NCI-H2196 treated with DMSO at 0.1 percent for 48 hours (cell line): Measurements from ENCODE around the gene SLC6A3.

Experiments
- DNase-seq: peaks from one replicate; lab custom pipeline; 2025; ENCODE audit not compliant: unreplicated experiment; lab: John Stamatoyannopoulos, UW

Gene SLC6A3

DNA sequence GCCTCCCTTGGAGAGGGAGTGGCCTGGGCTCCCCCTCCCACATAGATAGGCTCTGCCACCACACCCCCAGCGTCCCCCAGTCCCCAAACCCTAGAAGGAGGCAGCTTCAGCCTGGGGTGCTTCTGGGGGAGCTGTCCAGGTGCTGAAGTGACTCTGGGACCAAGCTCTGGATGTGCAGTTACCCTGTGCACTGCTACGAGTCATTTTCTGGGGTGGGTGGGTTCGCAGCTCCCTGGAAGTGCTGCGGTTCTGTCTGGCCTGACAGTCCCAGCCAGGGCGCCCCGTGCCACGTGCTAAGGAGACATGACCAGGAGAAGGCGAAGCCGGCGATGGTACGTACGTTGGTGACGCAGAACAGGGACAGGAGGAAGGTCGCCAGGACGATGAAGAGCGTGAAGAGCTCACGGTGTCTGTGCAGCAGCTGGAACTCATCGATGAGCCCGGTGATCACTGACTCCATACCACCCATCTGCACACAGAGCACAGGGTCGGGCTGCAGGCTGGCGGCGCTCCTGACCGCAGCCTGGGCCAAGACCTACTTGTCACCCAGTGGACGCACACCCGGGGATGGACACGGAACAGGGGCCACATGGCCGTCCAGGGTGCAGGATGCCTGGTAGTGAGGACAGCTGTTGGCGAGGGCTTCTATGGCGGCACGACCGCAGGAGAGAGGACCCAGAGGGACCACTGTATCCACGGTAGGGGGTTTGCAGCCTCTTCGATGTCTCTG is 35.7 kb downstream of the SLC6A3 start:
- no peak for DNase-seq

GRCh38 chr5:1406681-1407640 is 38.3 kb downstream of the SLC6A3 start:
- no peak for DNase-seq

DNA sequence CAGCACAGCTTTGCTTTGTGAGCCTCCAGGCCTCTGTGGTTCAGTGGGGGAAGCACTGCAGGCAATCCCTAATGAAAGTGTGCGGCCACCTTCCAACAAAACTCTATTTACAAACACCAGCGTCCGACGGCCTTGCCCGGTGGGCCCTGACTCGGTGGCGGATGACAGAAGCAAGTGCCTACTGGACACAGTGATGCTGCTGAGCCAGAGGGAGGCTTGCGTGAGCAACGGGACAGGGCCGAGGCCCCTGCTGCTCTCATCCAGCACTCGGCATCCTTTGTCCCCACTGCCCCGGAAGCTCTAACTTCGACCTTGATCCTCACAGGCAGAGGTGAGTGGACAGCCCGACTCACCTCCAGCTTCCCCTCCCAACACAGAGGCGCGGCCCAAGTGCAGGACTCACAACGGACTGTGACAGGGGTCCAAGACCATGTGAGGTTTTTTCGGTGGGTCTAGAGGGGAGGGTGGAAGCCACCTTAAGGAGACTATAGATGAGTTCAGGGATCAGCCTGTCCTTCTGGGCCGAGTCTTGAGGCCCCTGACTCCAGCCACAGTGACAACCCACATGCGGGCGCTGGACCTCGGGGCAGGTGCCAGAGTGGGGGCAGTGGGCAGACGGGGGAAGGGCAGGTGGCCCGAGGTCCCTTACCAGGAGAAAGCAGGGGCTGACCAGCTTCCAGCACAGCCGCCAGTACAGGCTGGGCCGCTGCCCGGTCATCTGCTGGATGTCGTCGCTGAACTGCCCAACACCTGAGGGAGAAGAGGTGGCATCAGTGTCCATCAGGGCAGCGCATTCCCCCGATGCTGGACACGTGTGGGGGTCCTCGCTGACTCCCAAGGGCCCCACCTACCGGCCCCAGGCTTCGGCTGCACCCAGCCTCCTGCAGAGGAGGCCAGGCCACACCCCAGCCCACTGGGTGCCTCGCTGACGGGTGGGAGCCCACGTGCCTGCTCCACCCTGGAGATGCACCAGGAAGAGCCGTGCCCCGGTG is 39.4 kb downstream of the SLC6A3 start:
- no peak for DNase-seq

- no peak for DNase-seq
Observed at GRCh38 chr5:1405121-1405520, 40.1 kb downstream of the SLC6A3 start.

DNA sequence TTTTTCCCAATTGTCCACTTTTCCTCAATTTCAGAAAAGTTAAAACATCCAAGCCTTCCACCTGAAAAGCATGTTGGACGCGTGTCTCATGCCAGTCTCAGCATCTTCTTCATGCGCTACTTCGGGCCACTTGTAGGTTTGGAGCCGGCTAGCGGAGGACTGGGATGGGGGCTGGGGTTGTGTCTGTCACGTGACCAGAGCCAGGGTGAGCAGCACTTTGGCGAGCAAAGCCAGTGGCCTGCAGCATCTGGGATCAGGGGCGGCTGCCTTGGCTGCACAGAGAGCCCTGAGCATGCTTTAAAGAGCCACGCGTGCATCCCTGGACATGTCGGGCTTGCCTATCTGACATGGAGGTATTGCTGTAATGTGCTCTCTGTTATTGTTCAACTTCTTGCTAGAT is 41.2 kb downstream of the SLC6A3 start:
- DNase-seq, result no peak

DNA sequence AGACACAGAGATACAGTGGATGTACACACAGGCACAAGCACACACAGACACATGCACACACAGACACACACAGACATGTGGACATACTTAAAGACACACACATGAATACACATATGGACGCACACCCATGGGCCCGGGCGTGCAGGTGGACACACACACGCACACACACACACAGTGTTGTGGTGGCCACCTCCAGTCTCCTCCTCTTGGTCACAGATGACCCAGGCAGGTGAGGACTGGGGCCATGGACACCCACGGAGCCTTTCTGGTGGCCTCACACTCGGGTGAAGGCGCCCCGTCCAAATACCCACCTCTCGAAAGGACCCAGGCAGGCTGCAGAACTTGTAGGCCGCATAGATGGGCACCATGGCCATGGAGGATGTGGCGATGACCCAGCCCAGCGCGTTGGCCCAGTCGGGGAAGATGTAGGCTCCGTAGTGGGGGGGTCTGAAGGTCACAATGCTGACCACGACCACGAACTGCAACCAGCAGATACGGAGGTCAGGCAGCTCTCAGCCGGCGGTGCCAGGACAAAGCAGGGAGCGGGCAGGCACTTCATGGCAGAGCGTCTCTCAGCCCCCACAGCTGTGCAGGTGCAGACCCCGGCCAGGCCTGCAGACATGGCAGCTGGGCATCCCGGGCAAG is 42.5 kb downstream of the SLC6A3 start:
- DNase-seq, result no peak

DNA sequence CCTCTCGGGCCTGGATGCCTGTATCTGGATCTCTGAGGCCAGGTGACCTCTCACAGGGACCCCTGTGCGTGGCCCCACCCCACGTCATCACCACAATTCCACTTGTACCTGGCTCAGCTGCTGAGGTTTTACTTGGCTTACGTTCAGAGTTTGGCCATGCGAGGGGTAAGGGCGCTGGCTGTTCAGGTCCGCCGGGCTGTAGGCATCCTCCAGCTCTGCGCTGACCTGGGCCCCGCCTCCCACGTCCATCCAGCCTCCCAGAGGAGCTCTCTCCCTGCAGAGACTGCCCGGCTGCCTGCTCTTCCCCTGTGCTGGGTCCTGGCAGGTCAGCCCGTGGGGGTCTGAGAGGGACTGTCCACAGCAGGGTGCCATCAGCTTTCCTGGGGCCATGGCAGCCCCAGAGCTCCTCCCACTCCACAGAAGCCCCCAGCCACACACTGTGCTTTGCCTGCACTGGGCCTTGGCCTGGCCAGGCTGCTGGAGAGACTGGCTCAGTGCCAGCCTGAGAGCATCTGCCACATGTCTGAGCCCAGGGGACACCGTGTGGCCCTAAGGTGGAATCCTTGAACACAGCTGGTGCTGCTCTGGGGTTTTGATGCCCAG is 43.6 kb downstream of the SLC6A3 start:
- DNase-seq, result no peak

- DNase-seq, result no peak
Observed at GRCh38 chr5:1400936-1401335, 44.3 kb downstream of the SLC6A3 start.

DNA sequence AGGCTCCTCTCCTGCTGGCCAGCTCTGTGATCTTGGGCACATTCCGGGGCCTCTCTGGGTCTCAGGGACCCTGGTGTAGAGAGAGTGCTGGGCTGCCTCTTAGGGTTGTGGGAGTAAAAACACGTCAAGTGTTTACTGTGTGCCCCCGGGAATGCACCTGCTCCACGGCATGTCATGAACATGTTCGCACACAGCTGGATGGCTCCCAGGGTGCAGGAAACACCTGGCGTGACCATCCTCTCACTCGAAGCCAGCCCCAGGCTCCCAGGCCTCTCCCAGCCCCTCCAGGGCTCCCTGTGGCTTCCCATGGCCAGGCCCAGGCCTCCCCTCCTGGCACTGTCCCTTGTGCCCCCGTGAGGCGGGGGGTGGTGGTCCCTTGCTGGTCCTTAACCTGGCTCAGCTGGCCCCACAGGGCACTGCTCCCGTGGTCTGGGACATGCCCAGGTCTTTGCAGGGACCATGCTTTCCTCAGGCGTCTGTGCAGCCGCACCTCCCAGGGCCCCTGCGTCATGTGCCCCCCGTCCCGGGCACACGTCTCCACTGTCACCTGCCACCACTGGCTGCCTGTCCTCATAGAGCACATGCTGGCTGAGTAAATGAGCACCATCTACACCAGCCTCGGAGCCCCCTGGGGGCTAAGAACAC is 44.9 kb downstream of the SLC6A3 start:
- DNase-seq, result no peak

GRCh38 chr5:1399737-1400136 is 45.5 kb downstream of the SLC6A3 start:
- DNase-seq, result no peak

GRCh38 chr5:1396293-1396816 is 48.9 kb downstream of the SLC6A3 start:
- DNase-seq, result no peak

DNA sequence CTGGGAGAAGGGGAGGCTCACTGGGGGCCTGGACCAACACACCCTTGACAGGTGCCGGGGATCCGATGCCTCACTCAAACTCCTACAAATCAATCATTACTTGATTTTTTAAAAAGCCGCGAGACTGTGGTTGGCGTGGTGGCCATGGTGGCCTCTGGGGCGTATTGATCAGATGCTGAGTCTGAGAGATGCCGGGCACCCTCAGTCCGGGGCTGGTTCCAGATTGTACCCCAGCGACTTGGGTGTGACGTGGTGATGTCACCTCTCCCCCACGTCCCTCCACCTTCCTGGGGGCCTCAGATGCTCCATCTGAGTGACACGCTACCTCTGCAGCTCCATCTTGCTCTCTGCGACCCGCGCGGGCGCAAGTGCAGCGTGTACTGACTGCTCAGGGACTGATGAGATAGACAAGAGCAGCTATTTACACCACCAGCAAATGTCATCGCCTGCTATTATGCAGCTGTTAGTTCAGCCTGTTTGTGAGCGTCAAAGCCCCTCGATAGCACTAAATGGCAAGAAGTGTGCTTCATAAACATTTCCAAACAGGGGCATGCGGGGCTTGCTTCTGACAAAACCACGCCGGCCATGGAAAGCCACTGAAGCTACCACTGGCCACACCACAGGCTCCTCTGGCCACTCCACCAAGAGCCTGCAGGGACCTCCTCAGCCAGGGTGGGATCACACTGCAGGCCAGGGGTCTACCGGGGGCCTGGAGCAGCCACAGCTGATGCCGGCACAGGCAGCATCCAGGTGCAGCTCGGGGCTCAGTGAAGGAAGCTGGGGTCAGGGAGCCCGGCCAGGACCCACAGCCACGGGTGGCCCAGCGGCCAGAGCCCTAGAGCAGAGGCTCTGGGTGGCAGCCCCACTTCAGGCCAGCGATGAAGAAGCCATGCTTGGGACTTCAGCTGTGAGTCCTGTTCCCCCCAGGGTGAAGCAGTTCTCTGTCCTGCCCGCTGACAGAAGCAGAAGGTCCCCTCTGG is 50.1 kb downstream of the SLC6A3 start:
- DNase-seq, result no peak

GRCh38 chr5:1393571-1394501 is 51.4 kb downstream of the SLC6A3 start:
- DNase-seq, result no peak

DNA sequence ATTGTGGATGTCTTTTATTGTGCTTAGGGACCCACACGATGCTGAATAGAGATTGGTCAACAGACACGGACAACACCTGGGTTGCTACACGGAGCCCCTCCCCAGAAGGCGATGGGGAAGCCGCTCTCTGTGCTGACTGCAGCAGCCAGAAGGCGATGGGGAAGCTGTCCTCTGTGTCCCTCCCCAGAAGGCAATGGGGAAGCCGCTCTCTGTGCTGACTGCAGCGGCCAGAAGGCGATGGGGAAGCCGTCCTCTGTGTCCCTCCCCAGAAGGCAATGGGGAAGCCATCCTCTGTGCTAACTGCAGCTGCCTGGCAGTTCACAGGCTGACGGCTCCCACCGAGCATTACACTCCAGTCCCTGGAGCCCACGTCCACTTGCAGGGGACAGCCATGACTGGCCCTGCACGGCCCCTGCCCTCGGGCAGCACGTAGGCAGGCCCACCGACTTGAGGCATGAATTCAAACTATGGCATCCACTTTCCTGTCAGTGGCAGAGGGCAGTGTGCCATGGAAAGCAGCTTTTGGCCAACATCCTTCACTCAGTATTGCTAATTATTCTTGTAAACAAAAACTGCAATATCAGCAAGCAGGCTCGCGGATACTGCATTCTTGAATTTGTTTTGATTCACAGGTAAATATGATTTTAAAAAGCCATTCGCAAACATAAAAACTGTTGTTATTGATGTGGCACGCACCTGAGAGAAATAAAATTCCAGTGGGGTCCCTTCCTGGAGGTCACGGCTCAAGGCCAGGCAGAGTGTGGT is 52.3 kb downstream of the SLC6A3 start:
- no peak for DNase-seq

GRCh38 chr5:1392261-1392660 is 53.0 kb downstream of the SLC6A3 start:
- no peak for DNase-seq

DNA sequence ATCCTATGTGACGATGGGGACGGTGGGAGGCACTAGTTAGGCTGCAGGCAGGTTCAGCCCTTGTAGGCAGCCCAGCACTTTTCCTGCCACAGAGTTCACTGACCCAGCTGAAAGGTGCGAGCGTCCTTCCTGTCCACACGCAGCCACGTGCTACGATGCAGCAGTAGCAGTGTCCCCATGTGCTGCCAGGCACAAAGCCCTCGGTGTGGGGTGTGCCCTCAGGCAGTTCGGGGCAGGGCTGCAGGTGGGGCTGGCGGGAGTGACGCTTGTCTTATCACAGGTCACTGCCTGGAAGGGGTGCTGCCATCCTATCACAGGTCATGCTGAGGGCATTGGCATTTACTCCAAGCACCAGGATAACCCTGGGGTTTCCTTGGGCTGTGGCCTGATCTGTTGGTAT is 53.5 kb downstream of the SLC6A3 start:
- no peak for DNase-seq
